DOHH2 (cell line): ENCODE results near the gene APBA2.

ENCODE experiments used
- H3F3A ChIP-seq: fragments of 200-600 bp; sonication (generic), shearing (Covaris generic); 2 replicates; pipeline ENCODE4 v1.6.0; 2016; ENCODE audit warnings: antibody characterized with exemption, mild to moderate bottlenecking; ENCODE audit not compliant: control insufficient read depth, insufficient read depth
- H3K27ac ChIP-seq: fragments of 200-600 bp; sonication (generic); 2 replicates; pipeline ENCODE4 v1.5.1; 2014; ENCODE audit warnings: low read depth, mild to moderate bottlenecking, low read length, moderate library complexity
- H3K27me3 ChIP-seq: fragments of 200-600 bp; sonication (generic); 2 replicates; pipeline ENCODE4 v1.6.1; 2014; ENCODE audit warnings: mild to moderate bottlenecking, low read length, mixed read lengths; ENCODE audit not compliant: control insufficient read depth
- H3K36me3 ChIP-seq: fragments of 200-600 bp; sonication (generic); 2 replicates; pipeline ENCODE4 v1.6.1; 2014; ENCODE audit warnings: mild to moderate bottlenecking, low read length, moderate library complexity, mixed read lengths; ENCODE audit not compliant: control insufficient read depth
- H3K4me1 ChIP-seq: fragments of 200-600 bp; sonication (generic); 2 replicates; pipeline ENCODE4 v1.6.1; 2014; ENCODE audit warnings: mild to moderate bottlenecking, low read length, mixed read lengths; ENCODE audit not compliant: control insufficient read depth
- H3K4me2 ChIP-seq: fragments of 200-600 bp; sonication (generic); 2 replicates; pipeline ENCODE4 v1.6.0; 2014; ENCODE audit warnings: mild to moderate bottlenecking, low read length, moderate library complexity
- H3K4me3 ChIP-seq: fragments of 200-600 bp; sonication (generic); 2 replicates; pipeline ENCODE4 v1.5.1; 2014; ENCODE audit warnings: mild to moderate bottlenecking, low read length, mixed read lengths
- H3K79me2 ChIP-seq: fragments of 200-600 bp; sonication (generic); 2 replicates; pipeline ENCODE4 v1.6.1; 2014; ENCODE audit warnings: mild to moderate bottlenecking, low read length, mixed read lengths; ENCODE audit not compliant: control insufficient read depth
- H3K9me2 ChIP-seq: fragments of 200-600 bp; sonication (generic); replicated peaks from 2 replicates; pipeline ENCODE4 v1.6.1; 2014; ENCODE audit warnings: mild to moderate bottlenecking, low read length, mixed read lengths; ENCODE audit not compliant: control insufficient read depth
- H3K9me3 ChIP-seq: fragments of 200-600 bp; sonication (generic); 2 replicates; pipeline ENCODE4 v1.6.1; 2014; ENCODE audit warnings: antibody characterized with exemption, low read length, mixed read lengths; ENCODE audit not compliant: control insufficient read depth, insufficient read depth
- H4K20me1 ChIP-seq: fragments of 200-600 bp; sonication (generic); 2 replicates; pipeline ENCODE4 v1.6.0; 2014; ENCODE audit warnings: low read depth, mild to moderate bottlenecking, antibody characterized with exemption, low read length, moderate library complexity; ENCODE audit not compliant: control insufficient read depth, insufficient read depth
- CTCF ChIP-seq: fragments of 200-600 bp; sonication (generic); IDR thresholded peaks from one replicate; pipeline ENCODE4 v1.5.1; 2014; ENCODE audit warnings: antibody characterized with exemption, mild to moderate bottlenecking, low read depth, low read length; ENCODE audit not compliant: poor library complexity, severe bottlenecking
- EZH2phosphoT487 ChIP-seq: fragments of 200-600 bp; sonication (generic); IDR thresholded peaks from 2 replicates; pipeline ENCODE4 v1.6.1; 2017; ENCODE audit warnings: borderline replicate concordance, mild to moderate bottlenecking, antibody characterized with exemption, low read length, moderate library complexity, mixed read lengths

The APBA2 gene

GRCh38 chr15:28943611-28944230, 57.9 kb downstream of the APBA2 start:
- Histone ChIP-seq H4K20me1 (no peaks in the 10 kb centered on the region), H3K79me2 (no peaks in the 10 kb centered on the region), H3K27ac (no peak overlapping the region), H3K9me2 (no peaks in the 10 kb centered on the region), H3K27me3 (no peaks in the 10 kb centered on the region), H3K4me2 (no peak overlapping the region), H3K9me3 (no peaks in the 10 kb centered on the region), H3K4me1 (no peaks in the 10 kb centered on the region), H3K36me3 (no peaks in the 10 kb centered on the region), H3K4me3 (no peak overlapping the region), H3F3A (no peaks in the 10 kb centered on the region)
- TF ChIP-seq CTCF (no peak), EZH2phosphoT487 (no peak)

GRCh38 chr15:28944286-28944685, 58.5 kb downstream of the APBA2 start:
- Histone ChIP-seq H3K36me3 (no peaks in the 10 kb centered on the region), H4K20me1 (no peaks in the 10 kb centered on the region), H3K4me3 (no peak overlapping the region), H3K9me2 (no peaks in the 10 kb centered on the region), H3K4me2 (no peak overlapping the region), H3K4me1 (no peaks in the 10 kb centered on the region), H3K9me3 (no peaks in the 10 kb centered on the region), H3K79me2 (no peaks in the 10 kb centered on the region), H3K27ac (no peak overlapping the region), H3F3A (no peaks in the 10 kb centered on the region), H3K27me3 (no peaks in the 10 kb centered on the region)
- TF ChIP-seq EZH2phosphoT487: no peak
- no peak for TF ChIP-seq CTCF

GRCh38 chr15:28944696-28945300, 59.0 kb downstream of the APBA2 start:
- H4K20me1 ChIP-seq: no peaks in the 10 kb centered on the region
- H3K9me3 ChIP-seq: no peaks in the 10 kb centered on the region
- no peak overlapping the region for H3K4me3 ChIP-seq
- no peak overlapping the region for H3K27ac ChIP-seq
- H3K36me3 ChIP-seq: no peaks in the 10 kb centered on the region
- H3K4me2 ChIP-seq: no peak overlapping the region
- TF ChIP-seq CTCF (no peak), EZH2phosphoT487 (no peak)
- no peaks in the 10 kb centered on the region for H3K79me2 ChIP-seq
- H3K27me3 ChIP-seq: no peaks in the 10 kb centered on the region
- no peaks in the 10 kb centered on the region for H3K9me2 ChIP-seq
- no peaks in the 10 kb centered on the region for H3K4me1 ChIP-seq
- no peaks in the 10 kb centered on the region for H3F3A ChIP-seq
